HG02981 (cell line): ENCODE data around the gene TXNDC12.
"Not testable (repeated sequence)": the region's sequence is repeated elsewhere in the genome, so short reads cannot be mapped to it uniquely, and the experiment has no call there.

Source experiments
- ATAC-seq: cut with Tn5 transposase; IDR thresholded peaks from one replicate; pipeline ENCODE4 v1.9.1; 2021; ENCODE audit warnings: mild to moderate bottlenecking, moderate library complexity; ENCODE audit not compliant: unreplicated experiment

Gene TXNDC12

DNA sequence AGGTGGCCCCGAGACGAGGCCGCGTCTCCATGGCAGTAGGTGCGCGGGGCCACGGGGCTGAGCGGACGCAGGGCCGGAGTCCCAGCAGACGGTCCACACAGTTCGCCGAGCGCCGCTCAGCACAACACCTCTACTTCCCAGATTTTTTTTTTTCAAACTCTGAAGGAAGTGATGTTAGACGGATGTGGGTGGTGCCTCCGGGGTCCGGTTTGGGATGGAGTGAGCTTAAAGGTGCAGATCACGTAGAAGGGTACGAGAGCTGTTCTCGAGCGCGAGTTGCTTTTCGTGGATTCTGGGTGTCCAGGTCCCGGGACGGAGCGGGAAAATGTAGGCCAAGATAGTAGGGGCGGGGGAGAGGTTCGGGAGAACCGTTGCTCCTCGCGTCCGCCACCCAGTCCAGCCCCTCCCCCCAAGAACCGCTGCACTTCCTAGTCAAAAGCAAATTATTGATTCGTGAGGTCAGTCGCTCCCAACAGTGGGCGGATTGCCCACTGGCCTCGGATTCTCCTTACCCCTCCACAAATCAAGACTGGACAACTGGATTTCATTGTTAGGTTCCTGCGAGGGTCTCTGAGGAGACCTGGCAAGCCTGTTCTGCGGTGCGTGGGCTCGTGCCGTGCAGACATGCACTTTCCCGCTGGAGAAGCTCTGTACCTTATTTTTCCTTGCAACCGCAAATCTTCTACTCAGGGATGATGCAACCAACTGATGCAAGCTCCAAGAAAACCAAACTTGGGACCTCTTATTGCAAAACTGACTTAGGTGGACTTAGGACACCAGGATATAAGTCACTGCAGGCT, at the start of gene TXNDC12:
Gene TXNDC12 (minus strand): TSS at position 126 of the 800 bp plus-strand sequence. CDS start 95 bp downstream, at position 31.
- ATAC-seq, result no peak

DNA sequence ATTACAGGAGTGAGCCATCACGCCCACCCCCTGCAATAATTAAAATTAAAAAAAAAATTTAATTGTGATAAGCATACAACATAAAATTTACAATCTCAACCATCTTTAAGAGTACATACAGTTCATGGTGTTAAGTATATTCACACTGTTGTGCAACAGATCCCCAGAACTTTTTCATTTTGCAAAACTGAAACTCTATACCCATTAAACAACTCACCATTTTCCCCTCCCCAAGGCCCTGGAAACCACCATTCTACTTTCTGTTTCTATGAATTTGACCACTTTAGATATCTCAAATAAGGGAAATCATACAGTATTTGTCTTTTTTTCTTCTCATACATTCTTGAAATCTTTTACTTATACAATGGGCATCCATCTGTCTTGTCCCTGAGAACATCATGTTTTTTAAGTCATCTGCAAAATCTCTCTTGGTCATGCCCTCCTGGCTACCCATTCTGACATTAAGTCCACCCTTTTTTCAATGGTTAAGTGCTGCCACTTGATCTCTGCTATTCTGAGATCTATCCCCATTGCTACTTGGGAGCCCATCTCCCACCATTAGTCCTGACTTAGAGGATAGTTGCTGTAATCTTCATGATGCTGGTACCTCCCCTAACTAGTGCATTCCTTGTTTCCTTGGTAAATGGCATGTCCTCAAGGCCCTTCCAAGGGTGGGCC, 47.5 kb upstream of the TXNDC12 start:
- ATAC-seq, result no peak

DNA sequence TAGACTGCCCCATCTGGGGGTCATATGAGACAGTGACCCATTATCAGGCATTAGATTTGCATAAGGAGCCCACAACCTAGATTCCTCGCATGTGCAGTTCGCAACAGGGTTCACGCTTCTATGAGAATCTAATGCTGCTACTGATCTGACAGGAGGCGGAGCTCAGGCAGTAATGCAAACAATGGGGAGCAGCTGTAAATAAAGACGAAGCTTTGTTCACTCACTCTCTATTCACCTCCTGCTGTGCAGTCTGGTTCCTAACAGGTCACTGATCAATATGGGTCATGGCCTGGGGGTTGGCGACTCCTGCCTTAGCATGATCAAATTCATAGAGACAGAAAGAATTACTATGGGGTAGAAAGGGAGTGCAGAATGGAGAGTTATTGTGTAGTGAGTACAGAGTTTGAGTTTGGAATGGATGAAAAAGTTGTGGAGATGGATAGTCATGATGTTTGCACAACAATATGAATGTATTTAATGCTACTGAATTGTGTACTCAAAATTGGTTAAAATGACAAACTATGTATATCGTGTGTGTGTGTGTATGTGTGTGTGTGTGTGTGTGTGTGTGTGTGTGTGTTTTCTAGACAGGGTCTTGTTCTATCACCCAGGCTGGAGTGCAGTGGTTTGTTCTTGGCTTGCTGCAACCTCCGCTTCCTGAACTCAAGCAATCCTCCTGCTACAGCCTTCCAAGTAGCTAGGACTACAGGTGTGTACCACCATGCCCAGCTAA, 43.3 kb upstream of the TXNDC12 start:
- no peak for ATAC-seq

DNA sequence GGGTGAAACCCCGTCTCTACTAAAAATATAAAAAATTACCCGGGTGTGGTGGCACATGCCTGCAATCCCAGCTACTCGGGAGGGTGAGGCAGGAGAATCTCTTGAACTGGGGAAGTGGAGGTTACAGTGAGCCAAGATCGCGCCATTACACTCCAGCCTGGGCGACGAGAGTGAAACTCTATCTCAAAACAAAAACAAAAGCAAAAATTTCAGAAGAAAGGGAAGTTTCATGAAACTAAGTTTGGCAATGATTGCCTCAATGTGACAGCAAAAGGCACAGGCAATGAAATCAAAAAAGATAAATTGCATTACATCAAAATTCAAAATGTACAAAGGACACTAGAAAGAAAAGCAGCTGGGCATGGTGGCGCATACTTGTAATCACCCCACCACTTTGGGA, 41.2 kb upstream of the TXNDC12 start:
- ATAC-seq, result no peak

DNA sequence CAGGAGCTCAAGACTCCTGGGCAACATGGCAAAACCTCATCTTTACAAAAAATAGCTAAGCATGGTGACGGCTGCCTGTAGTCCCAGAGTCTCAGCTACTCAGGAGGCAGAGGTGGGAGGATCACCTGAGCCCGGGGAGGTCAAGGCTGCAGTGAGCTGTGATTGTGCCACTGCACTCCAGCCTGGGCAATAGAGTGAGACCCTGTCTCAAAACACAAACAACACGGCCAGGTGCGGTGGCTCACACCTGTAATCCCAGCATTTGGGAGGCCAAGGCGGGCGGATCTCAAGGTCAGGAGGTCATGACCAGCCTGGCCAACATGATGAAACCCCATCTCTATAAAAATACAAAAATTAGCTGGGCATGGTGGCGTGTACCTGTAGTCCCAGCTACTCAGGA, 39.3 kb upstream of the TXNDC12 start:
- not testable (repeated sequence) for ATAC-seq

DNA sequence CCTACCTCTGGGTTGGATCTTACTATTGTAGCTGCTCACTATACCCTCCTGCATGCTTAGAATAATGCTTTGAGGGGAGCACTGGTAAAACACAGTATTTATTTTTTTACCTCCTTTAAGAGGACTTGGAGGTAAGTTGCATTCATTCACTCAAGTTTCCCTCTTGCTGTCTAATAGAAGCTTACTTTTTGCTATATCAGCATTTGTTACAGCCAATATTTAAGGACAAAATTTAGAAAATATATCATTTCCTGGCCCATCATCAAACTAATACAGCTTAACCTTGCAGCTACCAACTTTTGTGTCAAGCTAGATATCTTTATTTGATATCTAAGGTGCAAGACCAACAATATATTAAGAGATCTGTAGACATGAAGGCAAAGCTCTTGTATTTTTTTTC, 32.9 kb upstream of the TXNDC12 start:
- ATAC-seq, result not testable (repeated sequence)

DNA sequence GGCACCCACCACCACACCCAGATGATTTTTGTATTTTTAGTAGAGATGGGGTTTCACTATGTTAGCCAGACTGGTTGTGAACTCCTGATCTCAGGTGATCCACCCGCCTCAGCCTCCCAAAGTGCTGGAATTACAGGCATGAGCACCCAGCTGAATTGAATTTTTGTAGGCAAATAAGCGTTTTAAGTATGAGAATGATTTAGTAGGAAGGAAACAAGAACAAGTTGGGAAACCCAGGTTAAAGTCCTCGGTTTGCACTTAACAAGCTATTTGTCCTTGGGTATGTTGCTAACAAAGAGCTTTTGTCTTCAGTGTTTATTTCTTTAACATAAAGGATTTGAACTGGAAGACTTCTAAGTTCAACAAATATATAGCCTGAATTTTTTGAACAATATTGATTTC, 25.0 kb upstream of the TXNDC12 start:
- no peak for ATAC-seq

DNA sequence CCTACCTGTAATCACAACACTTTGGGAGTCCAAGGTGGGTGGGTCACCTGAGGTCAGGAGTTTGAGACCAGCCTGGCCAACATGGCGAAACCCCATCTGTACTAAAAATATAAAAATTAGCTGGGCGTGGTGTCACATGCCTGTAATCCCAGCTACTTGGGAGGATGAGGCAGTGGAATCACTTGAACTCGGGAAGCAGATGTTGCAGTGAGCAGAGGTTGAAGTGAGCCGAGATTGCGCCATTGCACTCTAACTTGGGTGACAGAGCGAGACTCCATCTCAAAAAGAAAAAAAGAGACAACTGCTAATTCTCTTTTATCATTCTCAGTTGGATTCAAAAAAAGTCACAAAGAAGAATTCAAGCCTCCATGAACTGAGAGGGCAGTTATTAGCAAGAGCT, 22.3 kb upstream of the TXNDC12 start:
- not testable (repeated sequence) for ATAC-seq

DNA sequence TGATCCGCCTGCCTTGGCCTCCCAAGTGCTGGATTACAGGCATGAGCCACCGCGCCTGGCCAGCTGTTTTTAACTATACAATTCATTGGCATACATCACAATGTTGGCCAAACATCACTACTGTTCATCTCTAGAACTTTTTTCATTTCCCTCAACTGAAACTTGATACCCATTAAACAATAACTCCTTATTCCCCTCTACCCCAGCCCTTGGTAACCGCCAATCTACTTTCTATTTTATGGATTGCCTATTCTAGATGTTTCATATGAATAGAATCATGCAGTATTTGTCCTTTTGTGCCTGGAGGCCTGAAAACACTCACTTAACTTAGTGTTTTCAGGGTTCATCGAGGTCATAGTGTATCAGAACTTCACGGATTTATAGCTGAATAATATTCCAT, 17.3 kb upstream of the TXNDC12 start:
- ATAC-seq, result no peak

DNA sequence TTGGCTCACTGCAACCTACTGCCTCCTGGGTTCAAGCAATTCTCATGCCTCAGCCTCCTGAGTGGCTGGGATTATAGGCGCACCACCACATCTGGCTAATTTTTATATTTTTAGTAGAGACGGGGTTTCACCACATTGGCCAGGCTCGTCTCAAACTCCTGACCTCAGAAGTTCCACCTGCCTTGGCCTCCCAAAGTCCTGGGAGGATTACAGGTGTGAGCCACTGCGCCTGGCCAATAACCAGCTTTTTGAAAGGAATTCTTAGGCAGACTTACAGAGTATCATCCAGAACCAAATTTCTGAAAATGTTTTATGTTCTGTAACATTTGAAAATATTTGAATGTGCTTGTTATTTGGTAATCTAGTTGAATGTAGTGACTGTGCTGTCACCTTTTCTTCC, 15.7 kb upstream of the TXNDC12 start:
- no peak for ATAC-seq

DNA sequence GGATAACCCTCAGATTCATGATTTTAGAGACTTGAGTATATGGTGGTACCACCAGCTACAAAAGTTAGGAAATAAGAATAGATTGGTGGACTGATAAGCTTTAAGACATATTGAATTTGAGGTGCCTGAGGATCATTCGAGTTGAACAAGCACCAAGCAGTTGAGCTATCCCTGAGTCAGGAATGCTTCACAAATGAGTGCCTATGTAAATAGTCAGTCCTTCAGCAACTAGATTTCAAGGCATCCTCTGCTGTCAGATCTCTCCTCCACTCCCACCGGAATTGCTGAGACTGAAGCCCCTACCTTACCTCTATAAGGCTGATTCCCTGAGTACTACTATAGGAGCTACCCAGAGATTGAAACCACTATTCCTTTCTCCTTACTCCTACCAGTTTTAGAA, 8.2 kb upstream of the TXNDC12 start:
- no peak for ATAC-seq

DNA sequence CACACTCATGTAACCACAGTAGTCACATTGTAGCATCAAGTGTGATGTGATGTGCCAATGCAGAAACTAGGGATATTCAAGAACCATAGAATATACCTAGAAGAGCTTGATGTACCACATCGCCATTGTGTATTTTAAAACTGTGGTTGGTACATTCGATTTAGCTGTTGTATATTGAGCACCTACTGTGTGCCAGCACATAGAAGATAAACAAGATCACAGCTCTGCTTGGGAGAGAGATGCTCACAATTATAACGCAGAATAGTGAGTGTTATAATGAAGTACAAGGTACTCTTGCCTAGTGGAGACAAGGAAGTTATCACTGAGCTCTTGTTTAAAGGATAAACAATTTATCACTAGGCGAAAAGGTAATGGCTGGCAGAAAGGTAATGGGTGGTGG, 5.8 kb upstream of the TXNDC12 start:
- no peak for ATAC-seq

DNA sequence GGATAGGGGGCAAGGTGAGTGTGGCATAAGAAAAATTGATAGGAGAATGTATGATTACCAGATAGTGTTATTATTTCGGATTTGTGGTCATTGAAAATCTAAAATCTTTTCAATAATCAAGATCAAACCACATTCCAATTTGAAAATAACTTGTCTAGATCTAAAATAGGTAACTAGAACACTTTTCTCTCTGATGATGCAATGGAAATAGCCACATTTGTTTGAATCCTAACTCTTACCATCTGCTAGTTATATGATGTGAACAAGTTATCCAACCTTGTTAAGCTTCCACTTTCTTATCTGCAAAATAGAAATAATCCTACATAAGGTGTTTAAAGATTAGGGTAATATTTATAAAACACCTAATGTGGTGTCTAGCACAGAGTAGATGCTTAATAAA, 4.9 kb upstream of the TXNDC12 start:
- no peak for ATAC-seq

DNA sequence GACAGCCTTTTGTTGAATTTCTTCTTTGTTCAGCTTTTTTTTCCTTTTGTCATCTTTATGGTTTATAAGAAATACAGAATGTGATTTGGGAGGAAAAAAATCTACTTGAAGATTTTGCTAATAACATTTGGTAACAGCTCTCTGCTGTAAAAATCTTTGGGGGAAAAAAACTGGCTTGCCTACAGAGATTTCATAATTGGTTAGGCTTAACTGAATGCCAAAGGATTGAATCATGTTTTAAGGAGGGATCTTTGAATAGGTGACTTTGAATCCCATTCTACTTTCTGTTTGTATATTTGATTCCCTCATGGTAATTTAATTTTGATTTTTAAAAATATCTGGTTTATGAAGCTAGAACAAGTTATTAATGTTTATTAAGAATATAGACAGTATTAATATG, 4.3 kb upstream of the TXNDC12 start:
- ATAC-seq, result no peak

DNA sequence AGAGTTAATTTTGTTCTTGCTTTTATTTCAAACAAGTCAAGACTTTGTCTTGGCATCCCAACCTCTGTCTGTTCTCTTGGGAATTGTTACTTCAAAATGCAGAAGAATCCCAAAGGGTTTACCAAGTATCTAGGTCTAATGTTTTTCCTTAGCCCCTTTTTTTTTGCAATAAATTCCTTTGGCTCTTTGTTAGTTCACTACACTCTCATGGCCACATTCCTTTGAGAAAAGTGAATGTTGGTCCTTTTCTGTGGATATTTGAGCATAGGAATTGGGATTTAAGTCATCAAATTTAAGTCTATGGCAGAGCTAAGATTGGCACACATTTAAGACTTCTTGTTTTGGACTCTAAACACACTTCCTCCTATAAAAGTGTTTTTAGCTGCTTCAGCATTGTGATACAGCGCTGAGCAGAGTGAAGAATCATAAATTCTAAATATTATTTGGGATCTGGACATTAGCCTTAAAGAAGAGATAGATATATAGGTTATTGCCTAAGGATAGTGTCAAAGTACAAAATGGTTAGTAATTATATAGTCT, 3.0 kb upstream of the TXNDC12 start:
- no peak for ATAC-seq

DNA sequence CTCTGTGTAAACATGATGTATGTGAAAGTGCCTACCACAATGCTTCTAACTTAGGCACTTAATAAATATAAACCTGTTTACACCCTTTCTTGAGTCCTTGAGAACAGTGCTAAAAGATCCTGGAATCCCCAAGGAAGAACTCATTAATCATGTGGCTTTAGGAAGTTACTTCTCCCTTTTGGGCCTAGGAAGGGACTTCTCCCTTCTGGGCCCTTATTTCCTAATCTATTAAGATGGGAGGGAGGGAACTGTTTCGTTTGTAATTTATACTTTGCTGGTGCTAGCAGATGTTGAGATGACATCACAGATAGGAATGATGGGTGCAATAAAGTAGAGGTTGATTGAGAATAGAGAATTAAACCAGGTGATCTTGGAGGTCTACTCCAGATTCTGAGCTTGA, 2.3 kb upstream of the TXNDC12 start:
- no peak for ATAC-seq

DNA sequence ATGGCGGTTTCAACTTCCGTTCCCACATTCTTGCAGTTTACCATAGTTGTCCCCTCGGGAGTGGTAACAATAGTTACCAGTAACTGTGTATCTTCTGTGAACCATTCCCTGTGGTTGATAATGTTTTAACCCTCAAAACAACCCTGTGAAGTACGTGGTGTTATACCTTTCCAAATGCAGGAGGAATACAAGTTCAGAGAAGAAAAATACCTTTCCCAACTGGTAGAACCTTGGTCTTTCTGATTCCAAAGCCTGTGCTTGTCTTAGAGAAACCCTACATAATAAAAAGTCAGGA, 1.9 kb upstream of the TXNDC12 start:
- ATAC-seq, result peak; percentile 44

DNA sequence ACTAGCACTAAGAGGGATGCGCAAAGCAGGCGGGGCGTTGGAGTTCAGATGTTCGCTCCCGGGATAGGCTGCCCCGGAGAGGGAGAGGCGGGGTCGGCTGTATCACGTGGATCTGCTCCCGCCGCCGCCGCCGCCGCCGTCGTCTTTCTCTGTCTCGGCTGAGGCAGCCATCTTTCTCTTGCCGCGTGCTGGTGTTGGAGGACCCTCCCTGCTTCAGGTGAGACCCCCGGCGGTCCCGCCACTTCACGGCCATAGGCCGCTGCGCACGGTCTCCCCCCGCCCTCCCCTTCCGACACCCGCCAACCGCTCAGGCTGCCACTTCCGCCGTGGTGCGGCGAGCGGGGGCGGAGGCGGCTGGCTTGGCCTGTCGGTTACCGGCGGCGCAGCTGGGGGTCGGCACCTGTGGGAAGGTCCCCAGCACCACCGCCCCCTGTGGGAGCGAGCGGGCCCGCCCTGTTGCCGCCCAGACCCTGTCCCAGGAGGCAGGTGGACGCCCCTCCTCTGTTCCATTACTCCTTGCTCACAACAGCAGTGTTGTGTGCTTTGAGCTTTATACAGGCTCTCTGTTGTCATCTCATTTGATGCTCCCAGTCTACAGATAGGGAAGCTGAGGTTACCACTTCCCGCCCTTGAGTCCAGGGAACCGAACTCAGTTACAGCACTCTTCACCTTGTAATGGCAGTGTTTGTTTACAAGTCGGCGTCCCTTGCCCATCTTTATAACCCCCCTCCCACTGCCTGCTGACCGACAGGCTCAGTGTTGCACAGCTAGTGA, 1.4 kb upstream of the TXNDC12 start, which contains the start of gene BTF3L4:
Gene BTF3L4 (plus strand): TSS at position 133 of the 774 bp plus-strand sequence. CDS start 3,553 bp downstream, outside the sequence.
- peak; percentile 84 for ATAC-seq

DNA sequence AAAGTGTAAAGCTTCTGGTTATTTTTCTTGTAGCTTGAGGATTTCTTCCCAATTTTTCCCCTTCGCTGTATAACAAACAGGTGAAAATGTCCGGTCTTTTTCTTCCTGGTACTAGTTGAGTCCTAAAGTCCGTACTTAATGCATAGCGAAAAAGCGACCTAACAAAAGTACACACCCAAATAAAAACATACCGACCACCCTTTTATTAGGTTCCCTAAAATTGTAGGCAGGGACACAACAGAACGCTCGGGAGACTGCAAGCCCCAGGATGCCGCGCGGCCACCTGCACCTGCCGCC, 823 bp upstream of the TXNDC12 start:
- no peak for ATAC-seq

DNA sequence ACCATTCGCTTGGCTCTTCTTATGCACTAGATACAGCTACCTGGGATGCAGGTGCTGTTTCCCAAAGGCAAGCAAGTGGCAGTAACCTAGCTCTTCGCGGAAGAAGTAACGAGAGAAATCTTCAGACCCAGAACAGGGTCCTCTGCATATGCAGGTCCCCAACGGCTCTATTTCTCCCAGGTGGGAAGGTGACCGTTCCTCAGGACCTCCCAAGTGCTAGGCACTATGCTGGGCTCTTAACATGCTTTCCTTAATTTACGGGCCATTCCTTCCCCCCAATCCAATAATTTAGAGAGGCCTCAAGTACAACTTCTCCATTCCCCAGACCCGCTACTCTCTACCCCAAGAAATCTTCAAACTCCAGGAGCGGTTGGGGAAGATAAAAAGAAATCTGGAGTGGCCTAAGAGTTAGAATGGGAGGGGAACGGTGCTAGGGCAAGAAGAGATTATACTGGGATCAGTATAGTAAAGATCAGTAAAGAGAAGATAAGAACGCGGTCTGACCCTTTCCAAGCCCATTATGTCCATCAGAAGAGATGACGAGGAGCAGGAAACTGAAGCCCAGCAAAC, 410 bp downstream of the TXNDC12 start:
- ATAC-seq, result no peak

DNA sequence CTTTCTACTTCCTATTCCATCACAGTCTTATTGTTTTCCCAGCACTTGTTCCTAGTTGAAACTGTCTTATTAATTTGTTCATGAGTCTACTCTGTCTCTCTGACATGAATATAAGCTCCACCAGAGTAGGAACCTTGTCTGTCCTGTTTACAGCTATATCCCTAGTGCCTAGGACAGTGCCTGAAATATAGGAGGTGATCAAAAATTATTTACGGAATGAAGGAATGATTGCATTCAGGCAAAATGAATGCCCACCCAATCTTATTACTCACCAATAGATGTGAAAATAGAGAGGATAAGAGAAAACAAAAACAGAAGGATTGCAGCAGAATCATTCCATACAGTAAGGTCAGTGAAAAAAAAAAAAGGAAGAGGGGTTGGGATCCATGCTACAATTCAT, 1.1 kb downstream of the TXNDC12 start:
- ATAC-seq, result no peak
